HG03342 (cell line): ENCODE results near the gene MBD3.
A peak's percentile ranks its signal among the peaks of the same experiment; 100 is the strongest.

Source experiments
- ATAC-seq: cut with Tn5 transposase; IDR thresholded peaks from one replicate; pipeline ENCODE4 v1.9.1; 2021; ENCODE audit warnings: mild to moderate bottlenecking, moderate library complexity; ENCODE audit not compliant: unreplicated experiment

The MBD3 gene

DNA sequence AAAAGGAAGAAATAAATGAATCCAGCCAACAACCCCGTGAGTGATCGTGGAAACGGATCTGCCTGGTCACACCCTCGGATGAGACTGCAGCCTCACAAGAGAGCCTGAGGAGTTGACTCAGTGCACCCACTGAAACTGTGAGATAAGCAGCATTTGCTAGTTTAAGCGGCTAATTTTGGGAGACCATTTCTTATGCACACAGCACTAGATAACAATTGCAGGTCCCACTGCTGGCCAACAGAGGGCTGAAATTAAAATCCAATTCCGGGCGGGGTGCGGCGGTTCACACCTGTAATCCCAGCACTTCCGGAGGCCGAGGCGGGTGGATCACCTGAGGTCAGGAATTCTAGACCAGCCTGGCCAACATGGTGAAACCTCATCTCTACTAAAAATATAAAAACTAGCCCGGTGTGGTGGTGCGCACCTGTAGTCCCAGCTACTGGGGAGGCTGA, 9.0 kb upstream of the MBD3 start:
- no peak for ATAC-seq

DNA sequence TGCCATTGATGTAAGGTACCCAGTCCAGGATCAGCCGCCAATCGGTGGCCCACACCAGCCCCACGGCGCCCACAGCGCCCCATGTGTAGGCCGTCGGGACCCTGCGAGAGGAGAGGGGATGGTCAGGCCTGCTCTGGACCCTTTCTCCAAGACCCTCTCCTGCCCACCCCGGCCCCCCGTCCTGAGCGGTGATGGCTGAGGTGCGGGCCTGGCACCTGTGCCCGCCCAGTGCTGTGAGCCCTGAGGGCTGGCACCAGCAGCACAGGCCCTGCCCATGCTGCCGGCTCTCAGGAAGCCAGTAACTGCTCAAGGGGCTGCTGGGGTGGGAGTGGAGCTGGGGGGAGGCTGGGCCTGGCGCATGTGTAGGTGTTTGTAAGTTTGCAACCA, 6.8 kb upstream of the MBD3 start:
- ATAC-seq: no peak

DNA sequence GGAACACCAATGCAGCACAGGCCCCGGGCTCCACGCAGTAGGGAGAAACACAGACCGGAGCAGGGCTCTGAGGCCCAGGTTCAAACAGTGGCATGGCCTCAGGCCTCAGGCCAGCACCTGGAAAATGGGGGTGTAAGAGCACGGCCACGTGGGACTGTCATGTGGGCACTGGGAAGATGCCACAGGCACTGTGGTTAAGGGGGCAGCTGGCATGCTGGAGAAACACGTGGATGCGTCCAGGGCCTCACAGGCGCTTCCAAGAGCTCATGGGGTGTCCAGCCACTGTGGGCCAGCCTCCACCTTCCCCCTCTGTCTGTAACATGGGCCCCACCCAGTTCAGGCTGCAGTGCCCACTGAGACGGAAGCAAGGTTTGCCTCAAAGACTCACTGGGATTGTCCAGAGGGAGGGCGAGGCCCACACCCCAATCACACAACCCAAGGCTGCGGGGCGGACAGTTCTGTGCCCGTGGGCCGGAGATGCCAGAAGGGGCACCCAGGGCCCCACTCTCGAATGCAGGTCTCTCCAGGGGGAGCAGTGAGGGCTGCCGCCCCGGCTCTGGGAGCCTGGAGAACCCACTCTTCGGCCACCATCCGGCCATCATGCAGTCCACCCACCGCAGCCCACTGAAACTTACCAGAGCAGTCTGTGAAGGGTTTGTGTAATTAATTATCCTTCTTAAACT, 6.3 kb upstream of the MBD3 start:
- ATAC-seq: no peak

DNA sequence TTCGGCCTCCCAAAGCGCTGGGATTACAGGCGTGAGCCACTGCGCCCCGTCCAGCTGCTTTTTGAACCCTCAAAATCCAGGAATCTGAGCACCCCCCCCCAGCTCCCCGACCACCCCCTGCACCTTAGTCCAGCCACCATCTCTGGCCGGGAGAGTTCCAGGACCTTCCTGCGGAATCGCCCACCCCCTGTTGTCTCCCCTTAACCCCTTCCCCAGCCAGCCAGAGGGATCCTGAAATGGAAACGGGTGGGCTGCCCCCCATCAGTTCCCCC, 772 bp upstream of the MBD3 start:
- ATAC-seq: no peak

DNA sequence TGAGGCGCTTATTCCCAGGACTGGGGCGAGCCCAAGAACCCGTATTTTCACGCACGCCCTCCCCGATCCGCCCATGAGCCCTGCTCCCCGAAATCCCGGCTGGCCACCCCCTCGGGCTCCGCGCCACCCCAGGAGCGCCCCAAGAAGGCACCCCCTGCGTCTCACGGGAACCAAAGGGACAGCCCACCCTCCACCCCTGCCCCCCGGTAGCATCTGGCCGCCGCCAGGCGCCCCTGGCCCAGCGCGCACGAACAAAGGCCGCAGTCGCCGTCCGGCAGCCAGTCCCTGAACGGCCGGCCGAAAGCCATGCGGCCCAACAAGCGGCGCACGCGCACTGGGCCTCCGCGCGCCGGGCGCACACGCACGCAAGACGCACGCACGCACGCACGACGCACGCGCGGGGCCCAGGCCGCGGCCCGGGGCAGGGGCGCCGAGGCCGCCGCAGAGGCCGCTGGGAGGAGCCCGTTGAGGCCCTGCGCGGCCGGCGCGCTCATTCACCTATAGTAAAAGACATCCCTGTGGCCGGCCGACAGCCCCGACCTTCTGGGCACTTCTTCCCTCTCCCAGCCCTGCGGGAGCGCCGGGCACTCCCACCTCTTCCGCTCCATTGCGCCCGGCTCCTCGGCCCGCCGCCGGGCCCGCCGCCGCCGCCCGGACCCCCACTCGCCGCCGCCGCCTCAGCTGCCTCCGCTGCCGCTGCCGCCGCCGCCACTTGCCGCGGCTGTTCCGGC, 476 bp downstream of the MBD3 start:
- peak; percentile 66 for ATAC-seq

DNA sequence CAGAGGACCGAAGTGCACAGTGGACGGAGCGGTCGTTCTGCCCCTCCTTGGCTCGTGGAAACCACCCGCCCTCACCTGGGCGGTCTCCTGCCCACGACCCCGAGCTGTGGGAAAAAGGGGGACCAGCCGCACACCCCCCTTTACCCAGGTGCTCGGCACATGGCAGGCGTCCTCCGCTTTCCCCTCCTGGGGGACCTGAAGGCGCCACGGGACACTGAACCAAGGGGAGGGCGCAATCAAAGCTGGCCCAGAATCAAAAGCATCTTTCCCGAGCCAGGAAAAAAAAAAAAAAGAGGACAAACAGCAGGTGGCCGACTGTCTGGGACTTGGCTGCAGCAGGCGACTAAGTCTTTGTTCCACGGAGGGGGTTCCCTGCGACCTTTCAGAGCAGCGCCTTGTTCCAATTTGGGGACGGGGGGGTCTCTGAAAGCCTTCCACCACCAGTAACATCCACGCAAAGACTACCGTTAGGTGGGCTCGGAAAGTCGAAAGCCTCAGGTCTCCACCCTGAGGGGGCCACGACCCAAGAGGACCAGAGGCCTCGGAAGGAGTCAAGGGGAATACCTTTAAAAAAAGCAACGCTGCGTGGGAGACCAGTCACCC, 1.1 kb downstream of the MBD3 start:
- no peak for ATAC-seq

DNA sequence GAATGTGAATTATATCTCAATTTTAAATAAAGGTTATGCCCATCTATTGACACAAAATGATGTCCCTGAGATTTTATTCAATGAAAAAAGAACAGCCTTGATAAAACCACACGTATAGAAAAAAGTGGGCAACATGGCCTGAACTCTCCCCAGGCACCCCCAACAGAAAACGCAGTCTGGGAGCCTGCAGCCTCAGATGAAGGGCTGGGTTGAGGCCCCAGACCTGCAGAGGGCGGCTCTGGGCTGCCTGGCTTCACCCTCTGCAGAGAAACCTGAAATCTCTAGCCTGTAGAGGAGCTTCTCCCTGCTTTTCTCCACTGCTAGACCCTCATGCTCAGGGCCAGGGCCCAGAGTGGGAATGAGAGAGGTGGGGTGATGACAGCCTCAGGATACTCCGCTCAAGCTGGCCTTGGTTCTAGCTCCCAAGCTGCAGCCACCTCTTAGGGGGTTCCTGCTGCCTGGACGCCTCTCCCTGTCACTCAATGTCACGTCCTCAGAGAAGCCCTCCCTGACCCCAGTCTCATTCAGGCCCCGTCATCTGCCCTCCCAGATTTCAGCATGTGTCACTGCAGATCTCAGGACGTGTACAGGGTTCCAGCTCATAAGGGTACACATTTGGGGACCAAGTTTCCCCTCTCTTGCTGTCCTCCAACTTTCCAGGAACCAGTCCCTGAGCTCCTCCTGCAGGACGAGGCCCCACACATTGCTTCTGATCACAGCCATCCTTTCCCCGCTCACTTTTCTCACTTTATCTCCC, 1.8 kb downstream of the MBD3 start:
- ATAC-seq: no peak

DNA sequence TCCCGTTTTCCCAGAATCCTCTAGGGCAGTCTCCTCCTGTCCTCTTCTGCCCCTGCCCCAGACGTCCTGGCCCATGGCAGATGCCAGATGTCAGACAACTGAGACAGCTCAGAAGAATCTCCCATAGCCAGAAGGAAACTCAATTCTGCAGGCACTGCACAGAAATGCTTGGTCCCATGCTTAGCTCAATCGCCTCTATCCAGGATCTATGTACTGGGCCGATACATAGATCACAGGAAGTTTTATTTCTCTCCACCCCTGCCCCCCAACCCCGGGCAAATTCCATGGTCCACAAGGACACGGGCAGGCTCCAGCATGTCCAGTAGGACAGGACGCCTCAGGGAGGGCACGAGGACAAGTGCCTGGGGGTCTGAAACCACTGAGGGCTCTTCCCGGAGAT, 4.8 kb downstream of the MBD3 start:
- ATAC-seq: no peak

DNA sequence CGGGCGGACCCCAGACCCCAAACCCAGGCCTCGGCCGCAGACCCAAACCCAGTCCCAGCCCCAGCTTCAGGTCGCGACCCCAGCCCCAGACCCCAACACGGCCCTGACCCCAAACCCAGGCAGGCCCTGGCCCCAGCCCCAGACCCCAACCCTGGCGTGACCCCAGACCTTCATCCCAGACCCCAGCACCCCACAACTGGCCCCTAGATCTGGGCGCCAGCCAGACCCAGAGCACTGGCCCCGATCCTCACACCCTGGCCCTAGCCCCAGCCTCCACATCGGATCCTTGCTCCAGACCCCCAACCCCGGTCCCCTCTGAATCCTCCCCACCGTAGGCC, 7.5 kb downstream of the MBD3 start:
- no peak for ATAC-seq

DNA sequence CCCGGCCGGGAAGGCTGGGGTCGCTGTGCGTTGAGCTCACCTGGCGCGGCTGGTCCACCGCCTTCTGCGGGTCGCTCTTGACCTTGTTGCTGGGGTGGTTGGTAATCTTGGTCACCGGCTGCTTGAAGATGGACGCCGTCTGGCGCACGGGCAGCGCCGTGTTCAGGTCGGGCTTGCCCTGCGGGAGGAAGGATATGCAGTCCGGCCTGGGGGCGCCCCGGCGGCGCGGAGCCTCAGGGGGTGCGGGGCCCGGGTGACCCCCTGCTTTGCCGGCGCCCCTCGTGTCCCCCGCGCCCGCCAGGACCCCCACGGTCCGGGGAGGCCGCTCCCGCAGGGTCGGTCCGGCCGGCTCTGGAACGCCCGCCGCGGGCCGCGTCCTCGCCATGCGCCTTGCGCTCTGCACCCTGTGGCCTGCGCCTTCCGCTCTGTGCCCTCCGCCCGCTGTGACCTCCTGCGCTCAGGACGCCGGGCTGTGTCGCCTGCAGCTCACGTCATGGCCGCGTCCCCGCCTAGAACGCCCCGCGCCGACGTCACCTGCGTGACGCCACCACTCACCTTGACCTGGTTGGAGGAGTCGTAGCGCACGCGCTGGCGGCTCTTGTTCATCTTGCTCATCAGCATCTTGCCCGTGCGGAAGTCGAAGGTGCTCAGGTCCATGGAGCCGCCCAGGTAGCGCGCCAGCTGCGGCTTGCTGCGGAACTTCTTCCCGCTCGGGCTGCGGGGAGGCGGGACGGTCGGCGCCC, 8.0 kb downstream of the MBD3 start:
- no peak for ATAC-seq

DNA sequence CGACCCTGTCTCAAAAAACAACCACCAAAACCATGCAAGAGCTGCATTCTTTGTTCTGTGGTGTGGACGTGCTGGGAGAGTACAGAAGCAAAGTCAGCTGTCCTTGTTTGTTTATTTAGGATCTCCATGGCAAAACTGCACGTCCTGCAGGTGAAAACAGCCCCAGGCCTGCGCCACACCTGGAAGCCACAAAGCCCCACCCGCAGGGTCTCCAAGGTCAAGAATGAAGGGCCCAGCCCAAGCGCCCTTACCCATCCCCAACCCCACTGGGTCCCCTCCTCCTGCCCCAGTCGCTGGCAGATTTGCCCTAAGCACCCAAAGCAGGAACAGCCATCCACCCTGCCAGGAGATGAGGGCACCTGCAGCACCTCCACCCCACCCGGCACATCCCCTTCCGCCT, 10.5 kb downstream of the MBD3 start:
- no peak for ATAC-seq

DNA sequence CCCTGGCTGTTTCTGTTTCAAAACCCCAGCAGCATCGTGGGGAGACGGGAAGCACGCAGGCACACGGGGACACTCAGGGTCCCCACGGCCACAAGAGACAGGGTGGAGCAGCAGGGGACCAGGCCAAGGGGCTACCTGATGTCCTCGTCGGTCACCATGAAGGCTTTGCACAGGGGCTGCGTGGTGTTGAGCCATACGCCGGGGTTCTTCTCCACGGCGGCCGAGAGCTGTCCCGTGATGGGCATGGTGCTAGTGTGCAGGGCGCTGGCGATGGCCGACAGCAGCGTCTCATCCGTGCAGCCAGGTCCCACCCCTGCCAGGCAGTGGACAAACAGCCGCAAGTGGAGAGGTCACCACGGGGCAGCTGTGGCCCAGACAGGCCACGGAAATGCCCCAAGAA, 11.7 kb downstream of the MBD3 start:
- no peak for ATAC-seq

DNA sequence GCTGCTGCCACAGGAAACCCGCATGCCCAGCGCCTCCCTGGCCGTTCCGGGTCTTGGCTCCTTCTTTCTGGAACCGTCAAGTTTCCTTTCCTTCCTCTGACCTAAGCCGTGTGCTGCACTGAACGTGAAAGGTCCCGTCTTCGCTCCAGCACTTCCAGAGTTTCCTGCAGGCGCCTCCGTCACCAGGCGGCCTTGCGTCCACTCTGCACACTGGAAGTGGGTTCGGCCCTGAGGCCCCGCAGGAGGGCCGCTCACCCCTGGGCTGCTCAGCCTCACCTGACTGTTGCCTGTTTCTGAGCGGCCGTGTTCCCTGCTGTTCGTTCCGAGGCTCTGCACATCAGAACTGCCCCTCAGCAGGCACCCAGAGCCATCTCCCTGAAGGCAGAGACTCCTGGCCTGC, 12.3 kb downstream of the MBD3 start:
- ATAC-seq: no peak

DNA sequence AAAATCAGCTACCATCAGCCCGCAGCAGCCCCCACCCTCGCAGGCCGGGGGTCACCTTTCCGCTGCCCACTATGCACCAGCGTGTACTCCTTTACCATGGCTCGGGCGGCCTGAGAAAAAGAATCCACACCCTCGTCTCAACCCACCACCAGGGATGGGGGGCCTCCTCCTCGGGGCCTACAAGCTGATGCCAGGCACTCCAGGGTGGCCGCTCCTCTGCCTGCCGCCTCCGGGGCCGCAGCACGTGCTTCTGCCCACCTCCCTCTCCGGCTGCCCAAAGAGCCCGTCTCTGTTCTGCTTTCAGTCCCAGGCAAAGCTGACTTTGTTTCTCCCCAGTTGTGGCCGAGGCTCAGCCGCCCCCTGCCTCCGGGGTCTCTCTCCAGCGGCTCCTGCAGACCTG, 13.4 kb downstream of the MBD3 start:
- no peak for ATAC-seq

DNA sequence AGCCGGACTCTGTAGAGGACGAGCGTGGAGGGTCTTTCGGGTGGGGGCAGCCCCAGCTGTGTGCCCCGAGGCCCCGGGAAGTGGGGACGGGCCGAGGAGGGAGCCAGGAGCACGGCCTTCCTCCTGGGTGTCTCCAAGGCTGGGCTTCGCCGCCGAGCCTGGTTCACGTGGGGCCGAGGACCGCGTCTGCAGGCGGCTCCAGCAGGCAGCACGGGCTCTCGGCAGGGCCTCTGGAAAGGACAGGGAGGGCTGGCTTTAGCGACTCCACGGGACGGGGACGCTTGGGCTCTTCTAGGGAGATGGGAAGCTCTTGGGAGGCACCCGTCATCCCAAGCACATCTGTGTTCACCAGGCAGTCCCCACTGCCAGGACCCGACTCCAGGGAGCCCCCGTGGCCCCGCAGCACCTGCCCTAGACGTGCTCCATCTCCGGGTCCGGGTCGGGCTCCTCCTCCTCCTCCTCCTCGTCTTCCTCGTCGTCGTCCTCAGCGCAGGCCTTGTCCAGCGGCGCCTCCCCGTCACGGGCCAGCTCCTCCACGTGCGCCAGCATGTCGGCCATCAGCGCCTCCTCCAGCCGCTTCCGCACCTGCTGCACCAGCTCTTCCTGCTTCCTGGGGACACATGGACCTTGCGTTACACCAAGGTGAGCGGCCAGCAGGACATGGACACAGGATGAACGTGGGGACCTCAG, 14.6 kb downstream of the MBD3 start:
- ATAC-seq: no peak

DNA sequence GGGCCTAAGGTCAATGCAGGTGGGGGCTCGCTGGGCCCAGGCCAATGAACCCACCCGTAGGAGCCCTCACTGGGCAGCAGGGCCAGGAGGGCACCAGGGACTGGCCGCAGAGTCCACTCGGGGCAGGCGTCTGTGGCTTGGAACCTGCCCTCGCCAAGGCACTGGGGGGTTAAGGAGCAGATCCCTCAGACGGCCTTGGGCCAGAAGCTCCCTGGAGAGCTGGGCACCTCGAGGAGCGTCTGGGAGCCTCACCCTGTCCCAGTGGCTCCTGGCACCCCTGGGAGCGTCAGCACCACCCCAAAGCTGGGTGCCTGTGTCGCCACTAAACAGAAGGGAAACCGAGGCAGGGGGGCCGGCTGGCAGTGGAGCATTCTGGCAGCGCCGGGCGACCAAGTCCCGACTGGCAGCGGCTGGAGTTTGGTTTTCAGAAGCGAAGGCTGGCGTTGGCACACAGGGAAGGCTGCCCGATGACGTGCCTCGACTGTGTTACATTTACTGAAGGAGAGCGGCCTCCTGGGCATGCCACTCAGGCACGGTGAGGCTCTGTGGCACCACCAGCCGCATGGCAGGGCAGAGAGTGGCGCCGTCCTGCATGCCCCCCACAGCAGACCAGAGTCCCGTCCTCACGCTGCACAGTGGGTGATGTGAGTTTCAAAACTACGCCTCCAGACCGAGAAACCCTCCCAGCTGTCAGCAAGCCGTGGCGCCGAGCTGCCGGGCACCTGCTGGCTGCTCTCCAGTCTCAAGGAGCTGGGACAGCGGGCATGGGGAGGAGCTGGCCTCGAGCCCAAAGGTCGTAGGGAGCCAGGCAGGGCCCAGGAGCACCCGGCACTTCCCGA, 15.4 kb downstream of the MBD3 start:
- ATAC-seq: no peak

DNA sequence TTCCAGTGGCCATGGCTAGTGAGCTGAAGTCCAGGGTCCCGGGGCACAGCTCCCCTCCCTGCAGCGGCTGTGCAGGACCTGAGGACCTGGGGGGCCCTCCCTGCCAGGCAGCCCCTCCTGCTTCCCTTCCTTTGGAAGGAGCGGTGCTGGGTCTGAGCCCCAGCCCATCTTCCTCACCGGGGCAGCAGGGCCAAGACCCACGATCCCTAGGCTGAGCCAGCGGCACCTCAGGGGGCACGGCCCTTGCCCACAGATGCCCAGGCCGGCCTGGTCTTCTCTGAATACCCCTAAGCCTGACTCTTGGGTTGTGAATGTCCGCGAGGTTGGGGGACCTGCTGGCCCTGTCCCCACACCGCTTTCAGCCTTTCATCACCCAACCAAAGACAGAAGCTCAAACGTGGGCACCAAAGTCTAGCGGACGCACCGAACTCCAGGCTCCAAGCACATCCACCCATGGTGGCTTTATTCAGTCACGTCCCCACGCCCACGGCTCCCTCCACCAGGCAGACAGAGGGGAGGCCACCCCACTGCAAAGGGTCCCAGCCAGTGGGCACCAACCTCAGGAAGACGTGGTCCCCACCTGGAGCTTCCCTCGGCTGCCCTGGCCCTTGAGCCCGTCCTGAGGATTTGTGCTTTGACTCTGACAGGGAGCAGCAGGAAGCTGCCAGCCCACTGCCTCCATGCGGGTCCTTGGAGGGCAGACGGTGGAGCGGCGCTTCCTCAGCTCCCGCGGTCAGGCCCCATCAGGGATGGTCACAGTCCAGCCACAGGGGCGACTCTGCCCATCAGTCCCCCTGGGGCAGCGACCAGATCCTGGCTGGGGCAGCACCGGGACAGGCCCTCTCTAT, 16.2 kb downstream of the MBD3 start:
- no peak for ATAC-seq

DNA sequence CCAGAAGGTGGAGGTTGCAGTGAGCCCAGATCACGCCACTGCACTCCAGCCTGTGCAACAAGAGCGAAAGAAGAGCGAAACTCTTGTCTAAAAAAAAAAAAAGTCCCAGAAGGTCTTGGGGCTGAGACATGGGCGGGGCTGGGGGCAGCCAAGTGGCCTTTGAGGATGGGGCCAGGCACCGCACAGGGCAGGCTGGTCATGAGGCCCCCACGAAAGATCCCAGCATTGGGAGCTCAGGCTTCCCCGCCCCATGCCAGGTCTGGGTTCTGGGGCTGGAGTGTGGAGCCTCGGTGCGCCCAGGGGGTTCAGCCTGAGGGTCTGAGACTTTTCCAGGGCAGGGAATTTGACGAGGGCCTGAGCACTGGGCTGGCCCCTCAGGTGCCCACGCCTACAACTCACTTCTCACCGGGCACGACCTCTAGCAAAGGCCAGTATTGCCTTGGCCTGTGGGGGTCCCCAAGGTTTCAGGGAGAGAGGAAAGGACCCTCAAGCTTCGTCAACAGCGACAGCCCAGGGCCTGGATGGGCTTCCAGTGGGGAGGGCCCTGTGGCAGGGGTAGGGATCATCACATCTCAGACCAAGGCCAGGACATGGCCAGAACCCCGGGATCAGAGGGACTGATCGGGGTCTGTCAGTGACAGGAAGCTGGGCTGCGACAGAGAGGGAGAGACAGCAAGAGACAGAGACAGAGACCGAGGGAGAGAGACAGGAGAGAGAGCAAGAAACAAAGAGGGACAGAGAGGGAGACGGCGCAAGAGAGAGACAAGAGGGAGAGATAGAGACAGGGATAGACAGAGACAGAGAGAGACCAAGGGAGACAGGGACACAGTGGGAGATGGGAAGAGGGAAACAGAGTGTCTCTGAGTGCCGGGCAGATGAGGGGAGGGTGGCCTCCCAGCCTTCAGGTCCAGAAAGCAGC, 17.1 kb downstream of the MBD3 start:
- no peak for ATAC-seq
